ENCODE results near the gene SMAD3.

DNA sequence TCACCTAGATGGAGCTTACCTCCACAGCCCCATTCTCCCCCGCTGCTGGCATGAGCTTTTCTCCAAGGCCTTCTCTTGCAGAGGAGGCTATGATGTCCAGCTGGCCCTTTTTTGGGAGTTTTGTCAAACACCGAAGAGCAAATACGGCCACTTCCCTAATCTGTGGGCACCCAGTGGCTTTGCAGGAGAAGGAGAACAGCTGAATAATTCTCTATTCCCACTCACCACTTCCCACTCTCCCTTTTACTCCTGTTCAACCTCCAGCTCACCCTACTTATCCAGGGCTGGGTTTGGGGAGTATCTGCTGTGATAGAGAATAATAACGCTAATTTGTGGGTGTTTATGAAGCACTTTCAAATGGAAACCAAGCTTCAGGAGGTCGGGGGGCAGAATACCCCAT lies 96.0 kb downstream of the SMAD3 start:
- TF ChIP-seq POLR2A (IDR thresholded peaks at IDR 0.05; ENCODE audit: low read length) = no peak
- TF ChIP-seq GATA1 (IDR thresholded peaks at IDR 0.05; ENCODE audit: low read depth, low read length) = no peak

All from erythroblast (primary cell).